GM18498 (cell line): ENCODE data around the gene SLC9A3.

Source experiments
- ATAC-seq: cut with Tn5 transposase; IDR thresholded peaks from one replicate; pipeline ENCODE4 v1.9.1; 2021; ENCODE audit warnings: mild to moderate bottlenecking, moderate library complexity; ENCODE audit not compliant: unreplicated experiment

Gene SLC9A3

DNA sequence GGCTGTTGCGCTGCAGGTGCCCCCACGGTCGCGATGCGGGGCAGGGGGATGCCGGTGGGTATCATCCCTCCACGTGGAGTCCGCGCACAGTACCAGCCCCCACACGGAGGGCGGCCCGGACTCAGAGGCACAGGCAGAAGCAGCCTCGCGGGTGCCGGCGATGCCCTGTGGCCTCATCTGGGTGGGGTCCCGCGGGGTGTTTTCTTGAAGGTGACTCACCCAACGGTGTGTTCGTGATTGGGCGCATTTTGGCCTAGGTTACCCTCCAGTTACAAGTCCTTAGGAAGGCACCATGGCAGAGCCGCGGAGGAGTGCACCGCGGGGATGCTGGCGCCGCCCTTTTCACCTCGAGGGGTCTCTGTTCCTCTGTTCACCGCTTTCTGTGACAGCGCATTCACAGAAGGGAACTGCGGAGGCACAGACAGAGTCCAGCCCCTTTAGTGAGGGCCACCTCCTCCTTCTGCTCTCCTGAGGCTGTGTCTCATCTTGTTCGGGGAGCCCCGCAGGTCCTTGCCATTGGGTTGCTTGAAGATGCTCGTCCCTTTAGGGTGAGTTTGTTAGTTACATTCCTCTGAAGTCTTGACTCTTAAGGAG is 102.9 kb downstream of the SLC9A3 start:
- ATAC-seq = no peak

- no peak for ATAC-seq
These were observed 103.5 kb downstream of the SLC9A3 start for GRCh38 chr5:420632-421286.
